ENCODE measurements around the gene CDC73.
A peak's percentile ranks its signal among the peaks of the same experiment; 100 is the strongest.

Gene CDC73

GRCh38 chr1:193189442-193190095, 67.7 kb downstream of the CDC73 start:
- H3K9me3 ChIP-seq (ENCODE audit: insufficient read depth, low read length) = peaks cover 12% of the 10 kb centered on the region; the same call in 1 of the 2 replicates
- no peaks in the 10 kb centered on the region for H3K27me3 ChIP-seq (ENCODE audit: low read depth, low read length)
- no peak overlapping the region for H2AFZ ChIP-seq (ENCODE audit: low read depth, low read length)
- no peak overlapping the region for H3K4me2 ChIP-seq (ENCODE audit: low read length)
- H3K27ac ChIP-seq (ENCODE audit: low read length) = no peak overlapping the region
- no peak for TF ChIP-seq CTCF (IDR thresholded peaks at IDR 0.05; ENCODE audit: low read depth, low read length)
- TF ChIP-seq EZH2phosphoT487 (IDR thresholded peaks at IDR 0.05; ENCODE audit: low read depth) = no peak
- H3K79me2 ChIP-seq (ENCODE audit: low read length) = peaks cover 44% of the 10 kb centered on the region
- peaks cover 18% of the 10 kb centered on the region; the same call in 1 of the 2 replicates for H4K20me1 ChIP-seq (ENCODE audit: insufficient read depth, low read length)
- no peak overlapping the region for H3K9ac ChIP-seq (ENCODE audit: low read length)
- H3K36me3 ChIP-seq (replicated peaks; ENCODE audit: low read depth, low read length) = peaks cover 23% of the 10 kb centered on the region
- H3K4me1 ChIP-seq (ENCODE audit: low read length) = peaks cover 15% of the 10 kb centered on the region
- no peak overlapping the region for H3K4me3 ChIP-seq (ENCODE audit: low read length)

GRCh38 chr1:193190096-193190744, 68.4 kb downstream of the CDC73 start:
- Histone ChIP-seq H3K27me3 (ENCODE audit: low read depth, low read length) (no peaks in the 10 kb centered on the region), H2AFZ (ENCODE audit: low read depth, low read length) (no peak overlapping the region), H3K4me2 (ENCODE audit: low read length) (no peak overlapping the region), H3K9ac (ENCODE audit: low read length) (no peak overlapping the region), H3K27ac (ENCODE audit: low read length) (no peak overlapping the region), H3K4me1 (ENCODE audit: low read length) (peaks cover 15% of the 10 kb centered on the region), H4K20me1 (ENCODE audit: insufficient read depth, low read length) (peaks cover 18% of the 10 kb centered on the region; the same call in 1 of the 2 replicates), H3K36me3 (replicated peaks; ENCODE audit: low read depth, low read length) (peaks cover 26% of the 10 kb centered on the region), H3K9me3 (ENCODE audit: insufficient read depth, low read length) (peaks cover 12% of the 10 kb centered on the region; the same call in 1 of the 2 replicates), H3K4me3 (ENCODE audit: low read length) (no peak overlapping the region), H3K79me2 (ENCODE audit: low read length) (peaks cover 44% of the 10 kb centered on the region)
- TF ChIP-seq CTCF (IDR thresholded peaks at IDR 0.05; ENCODE audit: low read depth, low read length) = peak; percentile 32; the same call in 1 of the 2 replicates
- no peak for TF ChIP-seq EZH2phosphoT487 (IDR thresholded peaks at IDR 0.05; ENCODE audit: low read depth)

GRCh38 chr1:193192586-193192985, 70.8 kb downstream of the CDC73 start:
- peaks cover 38% of the 10 kb centered on the region; the same call in 1 of the 2 replicates for H3K79me2 ChIP-seq (ENCODE audit: low read length)
- peaks cover 26% of the 10 kb centered on the region for H3K36me3 ChIP-seq (replicated peaks; ENCODE audit: low read depth, low read length)
- no peaks in the 10 kb centered on the region for H3K4me1 ChIP-seq (ENCODE audit: low read length)

More at GRCh38 chr1:193192586-193192985, 70.8 kb downstream of the CDC73 start:
- H2AFZ ChIP-seq (ENCODE audit: low read depth, low read length) = no peak overlapping the region
- TF ChIP-seq EZH2phosphoT487 (IDR thresholded peaks at IDR 0.05; ENCODE audit: low read depth) (no peak), CTCF (IDR thresholded peaks at IDR 0.05; ENCODE audit: low read depth, low read length) (no peak)
- H3K27ac ChIP-seq (ENCODE audit: low read length) = no peak overlapping the region
- H4K20me1 ChIP-seq (ENCODE audit: insufficient read depth, low read length) = peaks cover 7% of the 10 kb centered on the region; the same call in 1 of the 2 replicates
- no peak overlapping the region for H3K4me3 ChIP-seq (ENCODE audit: low read length)
- H3K4me2 ChIP-seq (ENCODE audit: low read length) = no peak overlapping the region
- H3K9me3 ChIP-seq (ENCODE audit: insufficient read depth, low read length) = peaks cover 12% of the 10 kb centered on the region; the same call in 1 of the 2 replicates
- no peaks in the 10 kb centered on the region for H3K27me3 ChIP-seq (ENCODE audit: low read depth, low read length)
- H3K9ac ChIP-seq (ENCODE audit: low read length) = no peak overlapping the region

Measured in OCI-LY3 (cell line).